OCI-LY3 (cell line): ENCODE measurements around the gene ERI3.

ENCODE experiments used
- H2AFZ ChIP-seq: fragments of 200-600, 300-600 bp; shearing (Covaris generic); 2 replicates; pipeline ENCODE4 v1.6.0; 2014; ENCODE audit warnings: antibody characterized with exemption, low read depth, low read length
- H3K27ac ChIP-seq: fragments of 200-600, 300-600 bp; sonication (generic); 2 replicates; pipeline ENCODE4 v1.5.1; 2014; ENCODE audit warnings: mild to moderate bottlenecking, low read length, moderate library complexity, mixed read lengths
- H3K27me3 ChIP-seq: fragments of 200-600, 300-600 bp; sonication (generic); 2 replicates; pipeline ENCODE4 v1.6.1; 2014; ENCODE audit warnings: low read depth, low read length, mixed read lengths
- H3K36me3 ChIP-seq: fragments of 200-600, 300-600 bp; sonication (generic); replicated peaks from 2 replicates; pipeline ENCODE3; 2014; ENCODE audit warnings: low read depth, low read length, mixed read lengths
- H3K4me1 ChIP-seq: fragments of 300-600, 200-600 bp; sonication (generic); 2 replicates; pipeline ENCODE4 v1.6.1; 2014; ENCODE audit warnings: low read length, mixed read lengths
- H3K4me2 ChIP-seq: fragments of 200-600, 300-600 bp; sonication (generic); 2 replicates; pipeline ENCODE4 v1.6.1; 2014; ENCODE audit warnings: low read length, mixed read lengths
- H3K4me3 ChIP-seq: fragments of 300-600, 200-600 bp; sonication (generic); 2 replicates; pipeline ENCODE4 v1.5.1; 2014; ENCODE audit warnings: antibody characterized with exemption, mild to moderate bottlenecking, low read length, moderate library complexity
- H3K79me2 ChIP-seq: fragments of 300-600, 200-600 bp; shearing (Covaris generic); 2 replicates; pipeline ENCODE4 v1.6.1; 2014; ENCODE audit warnings: mild to moderate bottlenecking, low read length, mixed read lengths
- H3K9ac ChIP-seq: fragments of 300-600, 200-600 bp; shearing (Covaris generic); 2 replicates; pipeline ENCODE4 v1.6.0; 2014; ENCODE audit warnings: mild to moderate bottlenecking, low read length, moderate library complexity
- H3K9me3 ChIP-seq: fragments of 200-600, 300-600 bp; shearing (Covaris generic); 2 replicates; pipeline ENCODE4 v1.6.1; 2014; ENCODE audit warnings: low read length, mixed read lengths; ENCODE audit not compliant: insufficient read depth
- H4K20me1 ChIP-seq: fragments of 200-600, 300-600 bp; sonication (generic); 2 replicates; pipeline ENCODE4 v1.6.1; 2016; ENCODE audit warnings: low read length, mixed read lengths; ENCODE audit not compliant: insufficient read depth
- CTCF ChIP-seq: fragments of 200-600, 300-600 bp; sonication (generic); IDR thresholded peaks from 2 replicates; pipeline ENCODE4 v1.5.1; 2014; ENCODE audit warnings: antibody characterized with exemption, low read length, low read depth
- EZH2phosphoT487 ChIP-seq: fragments of 200-600 bp; shearing (Covaris generic); IDR thresholded peaks from 2 replicates; pipeline ENCODE4 v1.6.1; 2018; ENCODE audit warnings: antibody characterized with exemption, mixed run types, low read depth

ERI3 gene

GRCh38 chr1:44375547-44375946, 20.5 kb upstream of the ERI3 start:
- TF ChIP-seq CTCF (no peak), EZH2phosphoT487 (no peak)

GRCh38 chr1:44371206-44371605, 16.1 kb upstream of the ERI3 start:
- Histone ChIP-seq H3K27ac (no peak overlapping the region), H3K9me3 (no peaks in the 10 kb centered on the region), H3K4me3 (no peak overlapping the region), H3K79me2 (no peaks in the 10 kb centered on the region), H3K36me3 (no peaks in the 10 kb centered on the region), H3K4me2 (no peak overlapping the region), H4K20me1 (no peaks in the 10 kb centered on the region), H3K9ac (no peak overlapping the region), H2AFZ (no peak overlapping the region), H3K27me3 (no peaks in the 10 kb centered on the region), H3K4me1 (no peaks in the 10 kb centered on the region)
- no peak for TF ChIP-seq CTCF
- TF ChIP-seq EZH2phosphoT487, result no peak

More at GRCh38 chr1:44375547-44375946, 20.5 kb upstream of the ERI3 start:
- H3K36me3 ChIP-seq, result no peaks in the 10 kb centered on the region
- H3K4me1 ChIP-seq, result peaks cover under 1% of the 10 kb centered on the region; the same call in 1 of the 2 replicates
- no peak overlapping the region for H3K4me2 ChIP-seq
- H2AFZ ChIP-seq, result no peak overlapping the region
- H3K9ac ChIP-seq, result no peak overlapping the region
- no peaks in the 10 kb centered on the region for H3K9me3 ChIP-seq
- H3K27ac ChIP-seq, result no peak overlapping the region
- H3K79me2 ChIP-seq, result no peaks in the 10 kb centered on the region
- H3K27me3 ChIP-seq, result no peaks in the 10 kb centered on the region
- H3K4me3 ChIP-seq, result no peak overlapping the region
- H4K20me1 ChIP-seq, result no peaks in the 10 kb centered on the region

GRCh38 chr1:44368471-44369151, 13.6 kb upstream of the ERI3 start:
- no peak overlapping the region for H3K4me3 ChIP-seq
- H3K36me3 ChIP-seq, result no peaks in the 10 kb centered on the region
- H3K27me3 ChIP-seq, result no peaks in the 10 kb centered on the region
- TF ChIP-seq EZH2phosphoT487 (no peak), CTCF (no peak)
- no peak overlapping the region for H2AFZ ChIP-seq
- no peak overlapping the region for H3K9ac ChIP-seq
- no peaks in the 10 kb centered on the region for H3K9me3 ChIP-seq
- no peaks in the 10 kb centered on the region for H4K20me1 ChIP-seq
- H3K79me2 ChIP-seq, result no peaks in the 10 kb centered on the region
- no peak overlapping the region for H3K4me2 ChIP-seq
- no peak overlapping the region for H3K27ac ChIP-seq
- H3K4me1 ChIP-seq, result no peaks in the 10 kb centered on the region

GRCh38 chr1:44367944-44368343, 12.9 kb upstream of the ERI3 start:
- H4K20me1 ChIP-seq, result no peaks in the 10 kb centered on the region
- no peaks in the 10 kb centered on the region for H3K9me3 ChIP-seq
- no peaks in the 10 kb centered on the region for H3K79me2 ChIP-seq
- H3K4me3 ChIP-seq, result no peak overlapping the region
- TF ChIP-seq EZH2phosphoT487 (no peak), CTCF (no peak)
- H3K27me3 ChIP-seq, result no peaks in the 10 kb centered on the region
- no peaks in the 10 kb centered on the region for H3K4me1 ChIP-seq
- H3K36me3 ChIP-seq, result no peaks in the 10 kb centered on the region
- no peak overlapping the region for H2AFZ ChIP-seq
- no peak overlapping the region for H3K9ac ChIP-seq
- H3K4me2 ChIP-seq, result no peak overlapping the region
- H3K27ac ChIP-seq, result no peak overlapping the region
